SKM-1 treated with dmso at 0.1 percent for 144 hours (cell line): ENCODE data around the gene KIAA0753.
"Not testable (repeated sequence)": the region's sequence is repeated elsewhere in the genome, so short reads cannot be mapped to it uniquely, and the experiment has no call there.

Experiments
- DNase-seq: peaks from one replicate; lab custom pipeline; 2025; ENCODE audit not compliant: unreplicated experiment; lab: John Stamatoyannopoulos, UW

Gene KIAA0753

GRCh38 chr17:6602141-6602540 is 38.4 kb downstream of the KIAA0753 start:
- DNase-seq, result no peak

GRCh38 chr17:6599364-6599763 is 41.1 kb downstream of the KIAA0753 start:
- peak; percentile 81 for DNase-seq

- no peak for DNase-seq
These were observed 42.8 kb downstream of the KIAA0753 start for GRCh38 chr17:6597727-6598126.

- no peak for DNase-seq
These were observed 43.6 kb downstream of the KIAA0753 start for GRCh38 chr17:6596941-6597340.

- no peak for DNase-seq
These were observed 44.0 kb downstream of the KIAA0753 start for GRCh38 chr17:6596511-6596910.

- DNase-seq, result no peak
These were observed 44.4 kb downstream of the KIAA0753 start for GRCh38 chr17:6596081-6596480.

- DNase-seq, result not testable (repeated sequence)
These were observed 47.1 kb downstream of the KIAA0753 start for GRCh38 chr17:6593371-6593770.

GRCh38 chr17:6592173-6592572 is 48.3 kb downstream of the KIAA0753 start:
- DNase-seq, result no peak

- DNase-seq, result no peak
These were observed 48.8 kb downstream of the KIAA0753 start for GRCh38 chr17:6591599-6592158.

- DNase-seq, result no peak
These were observed 51.1 kb downstream of the KIAA0753 start for GRCh38 chr17:6589266-6589946.

GRCh38 chr17:6588165-6588564 is 52.3 kb downstream of the KIAA0753 start:
- DNase-seq, result no peak

- DNase-seq, result no peak
These were observed 53.2 kb downstream of the KIAA0753 start for GRCh38 chr17:6587310-6587709.

GRCh38 chr17:6583411-6583810 is 57.1 kb downstream of the KIAA0753 start:
- DNase-seq, result no peak

- no peak for DNase-seq
These were observed 59.9 kb downstream of the KIAA0753 start for GRCh38 chr17:6580625-6581024.

GRCh38 chr17:6578491-6578890 is 62.0 kb downstream of the KIAA0753 start:
- DNase-seq, result no peak

- DNase-seq, result no peak
These were observed 62.7 kb downstream of the KIAA0753 start for GRCh38 chr17:6577686-6578263.

- DNase-seq, result no peak
These were observed 64.3 kb downstream of the KIAA0753 start for GRCh38 chr17:6576038-6576785.

- DNase-seq, result no peak
These were observed 64.9 kb downstream of the KIAA0753 start for GRCh38 chr17:6575596-6575988.

GRCh38 chr17:6574687-6575595 is 65.6 kb downstream of the KIAA0753 start:
- DNase-seq, result peak; percentile 50

- no peak for DNase-seq
These were observed 66.4 kb downstream of the KIAA0753 start for GRCh38 chr17:6573982-6574686.
